ENCODE measurements around the gene TNFAIP6. TPM values are rescaled to one million over a fixed set of nuclear protein-coding genes. Genes with fewer than 3 reads are reported as not detected.
A peak's percentile ranks its signal among the peaks of the same experiment; 100 is the strongest.

The TNFAIP6 gene
- total RNA-seq, 3 donors from 2014 or later (not counting 1 experiment from before 2014, with no cell fraction given): 0.83 TPM; not detected in 2

GRCh38 chr2:151423760-151424159 is 66.4 kb downstream of the TNFAIP6 start:
- H3K4me1 Mint-ChIP-seq: peaks cover 26 to 32% of the 10 kb centered on the region in 2 donors
- ATAC-seq (peak in 2 of 3 donors; percentile 29 to 58), DNase-seq (peak in 1 of 2 donors; percentile 68)
- no peaks in the 10 kb centered on the region for H3K27me3 Mint-ChIP-seq (ENCODE audit: low read depth in 2 of 2)
- H3K27ac Mint-ChIP-seq: peak overlapping the region; percentile 27 to 80
- intact Hi-C loops (cut with micrococcal nuclease): no loop called here
- Histone ChIP-seq H3K9me3 (ENCODE audit: control insufficient read depth, insufficient read depth, low read length) (no peaks in the 10 kb centered on the region), H3K27ac (ENCODE audit: low read length) (no peak overlapping the region), H3K4me3 (ENCODE audit: low read length) (no peak overlapping the region), H3K36me3 (ENCODE audit: control insufficient read depth, insufficient read depth, low read length) (peaks cover 46% of the 10 kb centered on the region), H3K27me3 (ENCODE audit: control insufficient read depth, insufficient read depth, low read length) (no peaks in the 10 kb centered on the region), H3K4me1 (ENCODE audit: control insufficient read depth, insufficient read depth, low read length) (no peaks in the 10 kb centered on the region)
- H3K4me3 Mint-ChIP-seq: no peak overlapping the region
- peaks cover 23% of the 10 kb centered on the region for H3K36me3 Mint-ChIP-seq
- 85% methylated on average over 3 of the region's 3 CpGs for WGBS (ENCODE audit: insufficient coverage)
- no peak for TF ChIP-seq CTCF (IDR thresholded peaks at IDR 0.05)
- H3K9me3 Mint-ChIP-seq: no peaks in the 10 kb centered on the region

Other genes with a start within 250 kb of the TNFAIP6 start
- gene RBM43, start 95.7 kb upstream of the TNFAIP6 start, total RNA-seq: 10 to 100 TPM in 2 of 3 donors, 1 to 10 TPM in 1; 5.6 to 12.4 (median 10.9) TPM
- 10 to 100 TPM; 19.5 to 32.8 (median 23.0) TPM for gene NMI, start 67.9 kb upstream of the TNFAIP6 start, total RNA-seq
- 10 to 100 TPM; 37.0 to 52.0 (median 39.3) TPM for gene RIF1, start 52.3 kb downstream of the TNFAIP6 start, total RNA-seq

Data from natural killer cell (primary cell).